SK-N-SH treated with all-trans-retinoic acid at 6 μM for 48 hours (cell line): Measurements from ENCODE around the gene ACO2.

Experiments used
- RARB ChIP-seq: fragments of 250-450 bp; sonication (Bioruptor Pico); IDR thresholded peaks from 2 replicates; pipeline ENCODE4 v1.8.0; 2021; ENCODE audit warnings: mild to moderate bottlenecking, moderate library complexity
- TOX ChIP-seq: fragments of 250-450 bp; sonication (Bioruptor Pico); IDR thresholded peaks from 2 replicates; pipeline ENCODE4 v1.8.0; 2021; ENCODE audit warnings: mild to moderate bottlenecking, moderate library complexity, borderline replicate concordance
- ZFP3 ChIP-seq: fragments of 250-450 bp; sonication (Bioruptor Pico); IDR thresholded peaks from 2 replicates; pipeline ENCODE4 v1.5.0; 2020; ENCODE audit warnings: mild to moderate bottlenecking, moderate library complexity
- ZNF70 ChIP-seq: fragments of 450-650 bp; formaldehyde crosslinking; IDR thresholded peaks from 2 replicates; pipeline ENCODE4 v1.5.0; 2020; ENCODE audit warnings: mild to moderate bottlenecking, moderate library complexity
- TF ChIP-seq, protein P1 (sequence below): fragments of 250-450 bp; sonication (Bioruptor Pico); IDR thresholded peaks from 2 replicates; pipeline ENCODE4 v1.8.0; 2020; ENCODE audit warnings: mild to moderate bottlenecking, moderate library complexity, borderline replicate concordance
- TF ChIP-seq, protein P2 (sequence below): fragments of 250-450 bp; sonication (Bioruptor Pico); IDR thresholded peaks from 2 replicates; pipeline ENCODE4 v1.5.1; 2020; ENCODE audit warnings: low read depth, mild to moderate bottlenecking, moderate library complexity
- TF ChIP-seq, protein P3 (sequence below): fragments of 250-450 bp; sonication (Bioruptor Pico); IDR thresholded peaks from 2 replicates; pipeline ENCODE4 v1.5.1; 2021; ENCODE audit warnings: mild to moderate bottlenecking, moderate library complexity

DNA sequence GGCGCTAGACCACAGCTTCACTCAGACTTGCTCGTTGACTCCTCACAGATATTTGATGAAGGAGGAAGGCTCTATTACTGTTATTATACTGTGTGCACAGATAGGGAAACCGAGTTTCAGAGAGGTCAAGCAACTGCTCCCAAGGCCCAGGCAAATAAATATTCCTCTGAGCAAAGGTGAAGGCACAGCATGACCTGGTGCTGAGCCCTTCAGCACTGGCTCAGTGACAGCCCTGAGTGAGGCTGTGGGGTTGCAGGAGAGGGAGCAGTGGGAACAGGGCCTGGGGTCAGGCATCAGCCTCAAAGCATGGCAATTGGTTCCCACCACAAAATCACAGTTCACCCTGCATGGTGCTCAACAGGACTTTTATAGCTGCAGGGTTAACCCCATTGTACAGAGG is 68.3 kb downstream of the ACO2 start:
- TF ChIP-seq, protein P1, sequence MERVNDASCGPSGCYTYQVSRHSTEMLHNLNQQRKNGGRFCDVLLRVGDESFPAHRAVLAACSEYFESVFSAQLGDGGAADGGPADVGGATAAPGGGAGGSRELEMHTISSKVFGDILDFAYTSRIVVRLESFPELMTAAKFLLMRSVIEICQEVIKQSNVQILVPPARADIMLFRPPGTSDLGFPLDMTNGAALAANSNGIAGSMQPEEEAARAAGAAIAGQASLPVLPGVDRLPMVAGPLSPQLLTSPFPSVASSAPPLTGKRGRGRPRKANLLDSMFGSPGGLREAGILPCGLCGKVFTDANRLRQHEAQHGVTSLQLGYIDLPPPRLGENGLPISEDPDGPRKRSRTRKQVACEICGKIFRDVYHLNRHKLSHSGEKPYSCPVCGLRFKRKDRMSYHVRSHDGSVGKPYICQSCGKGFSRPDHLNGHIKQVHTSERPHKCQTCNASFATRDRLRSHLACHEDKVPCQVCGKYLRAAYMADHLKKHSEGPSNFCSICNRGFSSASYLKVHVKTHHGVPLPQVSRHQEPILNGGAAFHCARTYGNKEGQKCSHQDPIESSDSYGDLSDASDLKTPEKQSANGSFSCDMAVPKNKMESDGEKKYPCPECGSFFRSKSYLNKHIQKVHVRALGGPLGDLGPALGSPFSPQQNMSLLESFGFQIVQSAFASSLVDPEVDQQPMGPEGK (CRISPR knock-in tag), result no peak
- TF ChIP-seq, protein P2, sequence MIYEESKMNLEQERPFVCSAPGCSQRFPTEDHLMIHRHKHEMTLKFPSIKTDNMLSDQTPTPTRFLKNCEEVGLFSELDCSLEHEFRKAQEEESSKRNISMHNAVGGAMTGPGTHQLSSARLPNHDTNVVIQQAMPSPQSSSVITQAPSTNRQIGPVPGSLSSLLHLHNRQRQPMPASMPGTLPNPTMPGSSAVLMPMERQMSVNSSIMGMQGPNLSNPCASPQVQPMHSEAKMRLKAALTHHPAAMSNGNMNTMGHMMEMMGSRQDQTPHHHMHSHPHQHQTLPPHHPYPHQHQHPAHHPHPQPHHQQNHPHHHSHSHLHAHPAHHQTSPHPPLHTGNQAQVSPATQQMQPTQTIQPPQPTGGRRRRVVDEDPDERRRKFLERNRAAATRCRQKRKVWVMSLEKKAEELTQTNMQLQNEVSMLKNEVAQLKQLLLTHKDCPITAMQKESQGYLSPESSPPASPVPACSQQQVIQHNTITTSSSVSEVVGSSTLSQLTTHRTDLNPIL (CRISPR knock-in tag), result no peak
- TF ChIP-seq RARB (no peak), TOX (CRISPR knock-in tag) (no peak), ZFP3 (no peak), ZNF70 (CRISPR knock-in tag) (no peak)
- TF ChIP-seq, protein P3, sequence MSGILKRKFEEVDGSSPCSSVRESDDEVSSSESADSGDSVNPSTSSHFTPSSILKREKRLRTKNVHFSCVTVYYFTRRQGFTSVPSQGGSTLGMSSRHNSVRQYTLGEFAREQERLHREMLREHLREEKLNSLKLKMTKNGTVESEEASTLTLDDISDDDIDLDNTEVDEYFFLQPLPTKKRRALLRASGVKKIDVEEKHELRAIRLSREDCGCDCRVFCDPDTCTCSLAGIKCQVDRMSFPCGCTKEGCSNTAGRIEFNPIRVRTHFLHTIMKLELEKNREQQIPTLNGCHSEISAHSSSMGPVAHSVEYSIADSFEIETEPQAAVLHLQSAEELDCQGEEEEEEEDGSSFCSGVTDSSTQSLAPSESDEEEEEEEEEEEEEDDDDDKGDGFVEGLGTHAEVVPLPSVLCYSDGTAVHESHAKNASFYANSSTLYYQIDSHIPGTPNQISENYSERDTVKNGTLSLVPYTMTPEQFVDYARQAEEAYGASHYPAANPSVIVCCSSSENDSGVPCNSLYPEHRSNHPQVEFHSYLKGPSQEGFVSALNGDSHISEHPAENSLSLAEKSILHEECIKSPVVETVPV (CRISPR knock-in tag), result no peak
